SJSA1 (cell line): ENCODE data around the gene SYNRG. TPM values are rescaled to one million over a fixed set of nuclear protein-coding genes. Genes with fewer than 3 reads are reported as not detected.

Source experiments
- DNase-seq, 2 experiments: peaks; one replicate each; pipeline ENCODE4 v3.0.0-alpha.2; 2015 to 2020; ENCODE audit warnings: low spot score in 2 of 2, low read depth in 1 of 2
- H3K27ac ChIP-seq: fragments of 250-450 bp; sonication (Bioruptor Pico); 2 replicates; pipeline ENCODE4 v1.5.1; 2020; ENCODE audit warnings: mild to moderate bottlenecking, moderate library complexity
- H3K27me3 ChIP-seq: fragments of 250-450 bp; sonication (Bioruptor Pico); replicated peaks from 2 replicates; pipeline ENCODE4 v1.5.1; 2020; ENCODE audit warnings: mild to moderate bottlenecking, moderate library complexity
- H3K36me3 ChIP-seq: fragments of 250-450 bp; sonication (Bioruptor Pico); 2 replicates; pipeline ENCODE4 v1.5.1; 2020; ENCODE audit warnings: mild to moderate bottlenecking
- H3K4me1 ChIP-seq: fragments of 250-450 bp; sonication (Bioruptor Pico); replicated peaks from 2 replicates; pipeline ENCODE4 v1.6.1; 2021; ENCODE audit warnings: mild to moderate bottlenecking
- H3K4me3 ChIP-seq: fragments of 250-450 bp; sonication (Bioruptor Pico); 2 replicates; pipeline ENCODE4 v1.5.1; 2020; ENCODE audit warnings: mild to moderate bottlenecking
- H3K9me3 ChIP-seq: fragments of 250-450 bp; sonication (Bioruptor Pico); replicated peaks from 2 replicates; pipeline ENCODE4 v1.5.1; 2020; ENCODE audit warnings: mild to moderate bottlenecking
- total RNA-seq: library from RNA; depleted of rRNA; stranded (reverse); fragments of >200 nt; shearing (Covaris generic); gene quantifications from 2 replicates; pipeline ENCODE4 v1.2.3, GENCODE V29; 2014; rRNA removed

SYNRG gene
- total RNA-seq, 1 experiment from 2014 or later = 7.1 TPM

DNA sequence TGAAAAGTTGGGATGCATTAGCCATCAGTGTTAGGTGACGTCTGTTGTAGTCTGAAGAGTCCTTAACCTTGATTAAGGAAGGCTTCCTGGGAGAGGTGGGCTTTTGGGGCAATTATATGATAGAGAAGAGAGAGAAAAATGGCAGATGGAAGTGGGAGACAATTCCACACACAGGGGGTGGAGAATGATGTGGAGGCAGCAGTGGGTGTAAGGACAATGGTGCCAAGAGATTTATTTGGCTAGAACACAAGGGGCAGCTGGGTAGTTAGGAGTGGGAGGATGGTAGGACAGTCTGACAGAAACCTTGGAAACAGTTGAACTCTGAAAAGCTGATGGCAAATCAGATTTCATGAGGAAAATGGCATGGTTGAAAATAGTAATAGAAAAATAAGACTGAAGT lies 130.2 kb downstream of the SYNRG start:
- peaks cover 56% of the 10 kb centered on the region for H3K36me3 ChIP-seq
- no peaks in the 10 kb centered on the region for H3K27me3 ChIP-seq
- peaks cover 27% of the 10 kb centered on the region for H3K4me1 ChIP-seq
- H3K27ac ChIP-seq = no peak overlapping the region
- no peak for DNase-seq
- H3K9me3 ChIP-seq = no peaks in the 10 kb centered on the region
- H3K4me3 ChIP-seq = no peak overlapping the region

DNA sequence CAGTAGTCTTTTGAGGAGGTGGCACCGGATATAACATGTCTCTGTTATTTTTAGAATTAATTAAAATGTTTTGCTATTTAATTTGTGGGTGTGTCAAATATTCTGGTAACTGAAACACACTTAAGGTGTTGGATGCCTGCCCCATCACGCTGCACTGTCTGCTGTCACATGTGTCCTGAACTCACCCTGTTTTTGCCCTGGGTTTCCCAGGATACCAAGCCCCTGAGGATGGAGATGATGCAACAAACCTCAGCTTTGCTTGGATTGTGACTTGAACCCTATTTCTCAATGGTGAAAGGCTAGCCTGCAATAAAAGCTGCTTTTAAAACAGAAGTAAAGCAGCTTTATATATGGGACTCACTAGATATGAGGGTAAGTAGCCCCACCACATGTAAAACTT lies 131.0 kb downstream of the SYNRG start:
- Histone ChIP-seq H3K27ac (no peak overlapping the region), H3K36me3 (peaks cover 65% of the 10 kb centered on the region), H3K4me1 (peaks cover 21% of the 10 kb centered on the region), H3K9me3 (no peaks in the 10 kb centered on the region), H3K4me3 (no peak overlapping the region), H3K27me3 (no peaks in the 10 kb centered on the region)
- DNase-seq = no peak

DNA sequence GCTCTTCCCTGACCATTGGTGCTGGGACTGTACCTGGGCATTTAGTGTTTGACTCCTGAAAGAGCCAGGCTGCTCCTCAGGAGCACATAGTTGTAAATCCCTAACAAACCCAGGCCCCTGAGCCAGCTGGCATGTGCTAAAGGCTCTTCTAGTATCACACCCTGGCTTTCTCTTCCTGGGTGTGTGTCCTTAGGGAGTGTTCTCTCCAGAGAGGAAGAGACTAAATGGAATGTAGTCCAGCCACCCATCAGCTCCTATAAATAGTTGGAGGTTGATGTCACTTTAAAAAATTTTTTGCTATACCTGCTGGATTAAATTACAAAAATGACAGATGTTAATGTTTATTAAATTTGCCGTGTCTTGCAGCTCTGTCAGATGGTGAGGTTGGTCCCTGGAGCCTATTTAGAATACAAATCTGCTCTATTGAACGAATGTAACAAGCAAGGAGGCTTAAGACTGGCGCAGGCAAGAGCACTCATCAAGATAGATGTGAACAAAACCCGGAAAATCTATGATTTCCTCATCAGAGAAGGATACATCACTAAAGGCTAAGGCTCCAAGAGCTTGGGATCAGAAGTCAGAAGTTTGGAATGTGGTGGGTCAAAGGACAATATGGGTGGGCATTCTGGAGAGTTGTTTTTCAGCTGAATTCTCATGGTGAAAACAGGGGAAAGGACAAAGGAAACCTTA lies 132.6 kb downstream of the SYNRG start:
- Histone ChIP-seq H3K27ac (peak overlapping the region; percentile 84), H3K9me3 (no peaks in the 10 kb centered on the region), H3K27me3 (no peaks in the 10 kb centered on the region), H3K4me3 (no peak overlapping the region), H3K4me1 (peaks cover 17% of the 10 kb centered on the region), H3K36me3 (peaks cover 65% of the 10 kb centered on the region)
- peak in 1 of 2 experiments; percentile 38 for DNase-seq

DNA sequence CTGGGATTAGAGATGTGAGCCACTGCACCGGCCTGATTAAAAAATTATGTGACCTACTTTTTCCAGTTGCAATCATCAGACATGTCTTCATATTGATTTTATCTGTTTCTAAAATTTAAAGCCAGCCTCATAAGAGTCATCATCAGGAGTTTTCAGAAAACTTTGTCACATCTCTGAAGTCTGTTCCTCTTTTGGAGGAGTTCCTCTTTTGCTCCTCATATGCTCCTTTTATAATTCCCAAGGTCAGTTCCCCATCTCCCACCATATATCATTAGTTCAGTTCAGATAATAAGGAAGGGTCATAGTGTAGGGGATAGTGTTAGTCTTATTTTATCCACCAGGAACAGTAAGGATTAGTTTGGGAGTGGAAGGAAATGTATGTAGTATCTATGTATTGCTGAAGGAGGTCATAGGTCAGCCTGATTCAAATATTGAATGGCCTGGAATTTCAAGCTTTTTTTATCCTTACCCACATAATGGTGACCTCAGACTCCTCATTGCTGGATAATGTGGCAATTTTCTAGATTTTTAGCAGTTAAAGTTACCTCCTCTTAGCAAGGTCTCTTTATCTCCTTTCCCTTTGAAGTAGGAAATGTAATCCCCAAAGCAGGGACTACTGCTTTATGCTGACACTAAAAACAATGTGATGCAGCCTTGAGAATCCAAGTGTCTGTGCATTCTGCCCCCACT lies 133.3 kb downstream of the SYNRG start:
- no peaks in the 10 kb centered on the region for H3K9me3 ChIP-seq
- H3K4me3 ChIP-seq = no peak overlapping the region
- DNase-seq = no peak
- H3K36me3 ChIP-seq = peaks cover 69% of the 10 kb centered on the region
- H3K27ac ChIP-seq = peak overlapping the region; percentile 84
- H3K27me3 ChIP-seq = no peaks in the 10 kb centered on the region
- H3K4me1 ChIP-seq = peaks cover 17% of the 10 kb centered on the region

DNA sequence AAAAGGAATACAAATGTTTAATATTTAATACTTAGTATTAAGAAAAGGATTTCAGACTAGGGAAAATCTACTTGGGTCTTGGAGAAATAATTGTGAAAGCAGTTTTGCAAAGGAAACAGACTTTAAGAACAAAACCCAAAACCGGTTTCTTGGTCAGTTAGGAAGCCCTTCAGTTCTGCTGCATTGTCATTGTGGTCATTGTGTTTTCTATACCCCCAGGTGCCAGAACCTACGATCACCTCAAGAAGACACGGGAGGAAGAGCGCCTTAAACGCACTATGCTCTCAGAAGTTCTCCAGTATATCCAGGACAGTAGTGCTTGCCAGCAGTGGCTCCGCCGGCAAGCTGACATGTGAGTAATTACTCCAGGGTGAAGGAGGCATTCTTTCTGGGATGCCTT lies 139.0 kb downstream of the SYNRG start:
- no peak overlapping the region for H3K27ac ChIP-seq
- H3K36me3 ChIP-seq = peaks cover 64% of the 10 kb centered on the region
- no peaks in the 10 kb centered on the region for H3K27me3 ChIP-seq
- no peaks in the 10 kb centered on the region for H3K4me1 ChIP-seq
- DNase-seq = no peak
- no peak overlapping the region for H3K4me3 ChIP-seq
- H3K9me3 ChIP-seq = no peaks in the 10 kb centered on the region

DNA sequence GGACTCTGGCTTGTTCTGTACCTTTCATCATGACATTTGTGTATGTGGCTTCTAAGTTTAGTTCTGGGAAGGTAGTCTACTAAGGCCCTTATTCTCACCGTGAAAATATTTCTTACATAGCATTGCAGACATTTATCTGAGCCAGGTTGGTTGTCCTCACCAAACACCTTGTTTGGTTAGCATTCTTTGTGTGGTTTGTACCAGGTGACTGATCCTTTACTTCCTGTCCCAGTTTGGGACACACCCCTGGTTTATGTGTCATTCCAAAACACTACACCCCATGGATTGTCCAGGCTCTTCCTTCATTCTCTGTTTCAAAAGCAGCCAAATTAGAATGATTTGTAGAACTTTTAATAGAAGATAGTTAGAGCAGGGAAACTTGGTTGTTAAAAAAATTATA lies 142.7 kb downstream of the SYNRG start:
- no peak overlapping the region for H3K27ac ChIP-seq
- no peaks in the 10 kb centered on the region for H3K4me1 ChIP-seq
- H3K9me3 ChIP-seq = no peaks in the 10 kb centered on the region
- no peak overlapping the region for H3K4me3 ChIP-seq
- DNase-seq = no peak
- peaks cover 48% of the 10 kb centered on the region for H3K36me3 ChIP-seq
- no peaks in the 10 kb centered on the region for H3K27me3 ChIP-seq

DNA sequence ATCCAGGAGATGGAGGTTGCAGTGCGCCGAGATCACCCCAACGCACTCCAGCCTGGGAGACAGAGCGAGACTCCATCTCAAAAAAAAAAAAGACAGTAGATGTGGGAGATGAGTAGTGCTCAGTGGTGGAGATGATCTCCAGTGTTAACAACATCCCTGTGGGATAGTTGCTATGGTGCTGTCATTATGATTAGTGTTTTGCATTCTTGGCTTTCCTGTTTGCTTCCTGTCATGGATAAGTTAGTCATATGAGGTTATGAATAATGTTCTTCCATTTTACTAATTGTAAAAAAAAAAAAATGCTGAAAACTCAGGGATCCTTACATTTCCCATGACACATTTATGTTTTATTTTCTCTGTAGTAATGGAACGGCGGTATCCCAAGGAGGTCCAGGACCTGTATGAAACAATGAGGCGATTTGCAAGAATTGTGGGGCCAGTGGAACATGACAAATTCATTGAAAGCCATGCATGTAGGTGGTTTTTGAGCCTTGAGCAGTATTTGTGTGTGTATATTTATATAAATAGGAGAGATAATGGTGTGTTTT lies 144.1 kb downstream of the SYNRG start:
- Histone ChIP-seq H3K4me1 (no peaks in the 10 kb centered on the region), H3K4me3 (no peak overlapping the region), H3K9me3 (no peaks in the 10 kb centered on the region), H3K27me3 (no peaks in the 10 kb centered on the region), H3K27ac (no peak overlapping the region), H3K36me3 (peaks cover 39% of the 10 kb centered on the region)
- no peak for DNase-seq

Other genes starting within 250 kb of the SYNRG start
- gene C17orf78, start 233.4 kb downstream of the SYNRG start, total RNA-seq = not detected in 2 replicates
- gene ACACA, start 202.6 kb downstream of the SYNRG start, total RNA-seq = 13.3 and 23.4 TPM in 2 replicates
- 8.3 and 20.1 TPM in 2 replicates for gene TADA2A, start 202.5 kb downstream of the SYNRG start, total RNA-seq
- 91.2 and 94.6 TPM in 2 replicates for gene DUSP14, start 119.5 kb downstream of the SYNRG start, total RNA-seq
- 23.1 and 29.5 TPM in 2 replicates for gene DDX52, start 34.0 kb upstream of the SYNRG start, total RNA-seq
- not detected in 2 replicates for gene HNF1B, start 135.6 kb upstream of the SYNRG start, total RNA-seq